Measurements from ENCODE around the gene ACADVL.

- TF ChIP-seq, protein P1, sequence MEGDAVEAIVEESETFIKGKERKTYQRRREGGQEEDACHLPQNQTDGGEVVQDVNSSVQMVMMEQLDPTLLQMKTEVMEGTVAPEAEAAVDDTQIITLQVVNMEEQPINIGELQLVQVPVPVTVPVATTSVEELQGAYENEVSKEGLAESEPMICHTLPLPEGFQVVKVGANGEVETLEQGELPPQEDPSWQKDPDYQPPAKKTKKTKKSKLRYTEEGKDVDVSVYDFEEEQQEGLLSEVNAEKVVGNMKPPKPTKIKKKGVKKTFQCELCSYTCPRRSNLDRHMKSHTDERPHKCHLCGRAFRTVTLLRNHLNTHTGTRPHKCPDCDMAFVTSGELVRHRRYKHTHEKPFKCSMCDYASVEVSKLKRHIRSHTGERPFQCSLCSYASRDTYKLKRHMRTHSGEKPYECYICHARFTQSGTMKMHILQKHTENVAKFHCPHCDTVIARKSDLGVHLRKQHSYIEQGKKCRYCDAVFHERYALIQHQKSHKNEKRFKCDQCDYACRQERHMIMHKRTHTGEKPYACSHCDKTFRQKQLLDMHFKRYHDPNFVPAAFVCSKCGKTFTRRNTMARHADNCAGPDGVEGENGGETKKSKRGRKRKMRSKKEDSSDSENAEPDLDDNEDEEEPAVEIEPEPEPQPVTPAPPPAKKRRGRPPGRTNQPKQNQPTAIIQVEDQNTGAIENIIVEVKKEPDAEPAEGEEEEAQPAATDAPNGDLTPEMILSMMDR (IDR thresholded peaks at IDR 0.05) = no peak
- TF ChIP-seq EZH2 (IDR thresholded peaks at IDR 0.05) (no peak), EZH2phosphoT487 (IDR thresholded peaks at IDR 0.05) (no peak)
Observed at GRCh38 chr17:7207120-7208001, 12.4 kb upstream of the ACADVL start.
